ENCODE results near the gene POLR1D. TPM values are rescaled to one million over a fixed set of nuclear protein-coding genes. Genes with fewer than 3 reads are reported as not detected.

POLR1D gene
- total RNA-seq, 1 donor from 2014 or later = 81.1 TPM

DNA sequence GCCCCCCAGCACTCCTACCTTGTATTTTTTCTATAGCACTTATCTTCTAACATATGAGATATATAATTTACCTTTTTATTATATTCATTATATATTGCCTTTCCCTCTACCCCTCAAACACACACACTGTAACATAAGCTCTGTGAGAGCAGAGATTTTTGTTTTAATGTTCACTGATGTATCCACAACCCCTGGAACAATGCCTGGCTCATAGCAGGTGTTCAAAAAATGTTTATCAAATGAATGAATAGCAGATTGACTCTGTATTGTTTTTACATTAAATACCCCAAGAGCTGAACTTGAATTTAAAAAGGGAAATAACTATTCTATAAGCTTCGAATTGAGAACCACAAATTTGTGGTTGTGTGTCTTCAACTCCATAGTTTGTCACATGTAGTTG, 11.0 kb downstream of the POLR1D start:
- DNase-seq = no peak
- intact Hi-C loops (cut with DNase I) = no loop called here
- no peak for ATAC-seq (ENCODE audit: poor library complexity)

DNA sequence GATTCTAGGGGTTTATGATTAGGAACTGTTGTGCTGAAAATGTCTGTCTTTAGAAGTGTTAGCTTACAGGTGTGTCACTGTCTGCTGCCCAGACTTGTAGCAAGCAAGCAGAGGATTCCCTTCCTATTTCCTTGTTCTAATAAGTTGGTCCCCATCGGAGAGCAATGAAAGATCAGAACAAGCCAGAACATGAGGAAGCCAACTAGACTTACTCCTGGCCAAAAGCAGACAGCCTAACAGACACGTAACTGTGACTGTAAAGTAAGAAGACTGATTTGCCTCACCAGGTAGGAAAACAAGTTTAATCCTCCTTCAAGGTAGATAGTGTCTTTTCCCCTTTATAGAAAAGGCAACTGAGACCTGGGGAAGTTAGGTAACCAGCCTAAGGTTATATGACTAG, 12.5 kb downstream of the POLR1D start:
- no peak for DNase-seq
- ATAC-seq (ENCODE audit: poor library complexity) = no peak
- intact Hi-C loops (cut with DNase I) = no loop called here

DNA sequence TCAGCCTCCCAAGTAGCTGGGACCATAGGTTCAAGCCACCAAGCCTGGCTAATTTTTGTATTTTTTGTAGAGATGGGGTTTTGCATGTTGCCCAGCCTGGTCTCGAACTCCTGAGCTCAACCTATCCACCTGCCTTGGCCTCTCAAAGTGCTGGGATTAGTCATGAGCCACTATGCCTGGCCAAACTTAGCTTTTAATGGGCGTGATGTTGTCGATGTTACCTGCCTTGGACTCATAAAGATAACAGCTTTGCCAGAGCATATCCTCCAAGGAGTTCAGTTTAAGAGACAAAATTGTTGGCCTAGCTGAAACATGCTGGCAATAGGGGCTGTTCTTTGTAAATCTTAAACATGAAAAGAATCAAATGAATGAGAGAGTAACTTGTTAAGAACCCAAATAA, 13.1 kb downstream of the POLR1D start:
- intact Hi-C loops (cut with DNase I) = no loop called here
- no peak for DNase-seq
- no peak for ATAC-seq (ENCODE audit: poor library complexity)

DNA sequence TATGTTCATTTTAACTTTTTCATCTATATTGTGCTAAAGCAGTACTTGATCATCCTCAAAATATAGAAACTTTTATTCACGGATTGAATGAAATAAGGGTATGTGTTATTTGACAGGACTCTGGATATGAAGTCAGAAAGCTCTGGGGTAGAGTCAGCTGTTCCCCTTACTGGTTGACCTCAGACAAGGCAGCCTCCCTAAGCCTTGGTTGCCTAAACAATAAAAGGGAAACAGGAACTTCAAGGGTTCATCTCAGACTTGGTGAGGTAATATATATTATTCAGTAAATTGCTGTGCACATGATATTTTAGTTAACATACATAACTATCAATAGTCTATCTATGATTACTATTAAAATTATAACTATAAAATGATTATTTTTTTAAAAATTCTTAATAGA, 13.6 kb downstream of the POLR1D start:
- intact Hi-C loops (cut with DNase I) = no loop called here
- no peak for ATAC-seq (ENCODE audit: poor library complexity)
- no peak for DNase-seq

DNA sequence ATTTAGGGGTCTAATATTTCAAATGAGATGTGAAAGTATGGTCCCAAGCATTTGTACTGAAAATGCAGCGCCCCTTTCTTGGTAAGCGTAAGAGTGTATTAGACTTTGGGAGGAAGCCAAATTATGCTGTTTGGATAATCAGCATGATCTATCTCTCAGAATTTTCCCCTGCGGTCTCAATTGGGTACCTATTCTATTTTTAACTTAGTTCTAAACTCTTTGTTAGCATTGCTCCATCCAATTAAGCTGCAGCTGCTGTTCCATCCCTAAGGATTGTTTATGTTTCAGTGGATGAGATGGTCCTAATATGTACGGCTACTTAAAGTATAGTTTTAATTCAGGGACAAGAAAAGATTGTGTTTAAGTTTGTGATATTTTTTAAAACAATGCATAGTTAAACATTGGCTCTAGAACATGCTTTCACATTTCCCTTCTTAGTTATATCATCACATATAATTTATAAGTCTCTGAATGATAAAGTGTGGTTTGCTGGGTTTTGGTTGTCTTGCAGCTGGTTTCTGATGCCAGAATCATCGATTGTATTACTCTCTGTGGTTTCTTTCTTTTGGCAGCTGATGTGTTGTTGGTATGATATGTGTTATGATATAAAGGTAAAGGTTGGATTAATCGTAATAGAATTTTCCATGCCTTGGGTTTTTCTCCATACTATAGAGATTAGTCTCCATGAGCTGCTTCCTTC, 15.0 kb downstream of the POLR1D start:
- ATAC-seq (ENCODE audit: poor library complexity) (no peak), DNase-seq (no peak)
- intact Hi-C loops (cut with DNase I) = no loop called here

DNA sequence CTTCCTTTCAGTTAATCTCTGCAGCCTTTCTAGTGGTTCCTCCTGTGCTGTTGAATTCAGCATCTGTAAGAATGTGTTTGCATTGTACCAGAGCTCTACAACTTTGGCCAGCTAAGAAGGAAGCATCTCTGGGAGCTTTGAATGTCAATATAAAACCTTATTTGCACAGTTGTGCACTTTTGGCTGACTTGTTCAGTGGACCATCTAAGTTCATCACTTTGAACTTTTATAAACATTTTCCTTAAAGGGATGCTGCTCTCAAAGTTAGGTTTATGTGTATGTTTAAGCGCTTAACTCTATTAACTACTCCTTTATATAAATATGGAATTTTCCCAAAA, 15.6 kb downstream of the POLR1D start:
- no peak for DNase-seq
- intact Hi-C loops (cut with DNase I) = no loop called here
- no peak for ATAC-seq (ENCODE audit: poor library complexity)

DNA sequence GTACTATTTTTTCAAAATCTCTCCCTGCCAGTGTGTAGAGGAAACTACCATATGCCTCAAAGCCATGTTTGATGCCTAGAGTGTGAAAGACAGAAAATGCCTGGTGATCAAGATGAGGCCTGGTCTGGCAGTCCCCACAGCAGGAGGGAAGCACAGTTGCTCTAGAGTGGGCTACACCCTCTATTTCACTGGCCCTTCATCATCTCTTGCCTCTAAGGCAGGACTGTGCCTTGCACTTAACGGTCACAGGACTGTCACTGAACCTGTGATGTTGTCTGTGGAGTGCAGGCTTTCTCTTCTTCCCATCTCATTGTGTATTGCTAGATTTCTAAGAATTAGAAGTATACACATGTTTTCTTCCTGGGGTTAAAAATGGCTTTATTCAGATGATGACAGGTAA, 16.3 kb downstream of the POLR1D start:
- DNase-seq (no peak), ATAC-seq (ENCODE audit: poor library complexity) (no peak)
- intact Hi-C loops (cut with DNase I) = no loop called here

DNA sequence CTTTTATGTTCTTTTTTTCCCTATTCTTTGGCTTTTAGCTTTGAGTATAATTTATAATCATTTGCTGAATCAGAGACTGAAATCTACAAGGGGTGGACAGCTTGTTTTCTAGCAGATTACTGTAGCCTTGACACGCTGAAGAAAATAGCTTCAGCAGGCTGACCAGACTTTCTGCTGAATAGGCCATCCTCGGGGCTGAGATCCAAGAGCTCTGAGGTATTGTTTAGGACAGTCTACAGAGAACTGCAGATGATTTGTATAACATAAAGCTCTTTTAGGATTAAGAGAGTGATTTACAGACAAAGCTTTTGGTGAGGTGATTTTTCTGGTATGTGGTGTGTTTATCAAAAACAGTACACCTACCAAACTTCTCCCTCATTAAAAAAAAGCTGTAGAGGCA, 16.8 kb downstream of the POLR1D start:
- no peak for ATAC-seq (ENCODE audit: poor library complexity)
- intact Hi-C loops (cut with DNase I) = no loop called here
- DNase-seq = no peak

DNA sequence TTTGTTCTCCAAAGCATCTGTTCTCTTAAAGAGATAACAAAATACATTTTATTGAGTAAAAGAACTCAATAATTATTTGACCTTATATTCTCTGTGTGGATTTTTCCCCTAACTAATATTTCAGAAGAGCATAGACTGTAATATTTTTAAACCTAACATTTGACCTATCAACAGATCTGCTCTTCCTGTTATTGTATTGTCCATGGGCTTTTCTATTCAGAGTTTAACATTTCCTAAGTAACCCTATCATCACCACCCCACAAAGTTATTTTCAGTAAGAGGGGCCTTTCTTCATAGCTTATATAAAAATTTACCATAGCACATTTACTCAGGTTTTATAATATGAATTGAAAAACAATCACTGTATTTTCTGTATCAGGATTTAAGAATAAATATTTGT, 17.5 kb downstream of the POLR1D start:
- DNase-seq (no peak), ATAC-seq (ENCODE audit: poor library complexity) (no peak)
- intact Hi-C loops (cut with DNase I) = no loop called here

DNA sequence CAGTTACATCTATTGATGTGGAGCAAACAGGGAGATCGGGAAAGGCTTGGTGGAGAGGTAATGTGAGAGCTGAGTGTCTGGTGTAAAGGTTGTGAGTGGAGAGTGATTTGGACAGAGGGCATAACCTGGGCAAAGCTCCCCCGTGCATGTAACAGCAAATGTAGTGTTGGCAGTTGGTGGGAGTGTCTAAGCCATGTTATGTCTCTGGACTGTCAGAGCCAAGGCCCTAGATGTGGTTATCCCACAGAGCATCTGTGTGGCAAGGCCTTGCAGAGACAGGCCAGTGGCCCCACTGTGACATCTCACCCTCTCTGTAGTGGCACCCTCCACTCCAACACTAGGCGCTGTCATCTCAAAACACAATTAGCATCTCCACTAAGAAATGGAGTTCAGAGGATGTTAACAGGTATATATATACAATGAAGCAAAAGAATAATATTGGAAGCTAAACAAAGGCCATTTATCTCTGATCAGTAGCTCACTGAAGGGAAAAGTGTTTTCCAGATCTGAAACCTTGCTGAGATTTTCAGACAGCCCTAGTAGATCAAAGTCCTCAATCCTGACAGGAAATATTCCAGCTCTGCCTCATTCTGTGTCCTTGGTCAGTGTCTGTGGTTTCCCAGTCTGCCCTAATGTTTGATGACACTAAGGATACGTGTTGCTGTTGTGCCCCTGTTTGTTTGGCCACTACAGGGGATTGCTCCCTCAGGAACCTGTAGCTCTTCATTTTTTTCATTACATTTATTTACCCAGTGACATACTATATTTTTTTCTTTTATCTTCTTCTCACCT, 20.2 kb downstream of the POLR1D start:
- intact Hi-C loops (cut with DNase I) = no loop called here
- ATAC-seq (ENCODE audit: poor library complexity) (no peak), DNase-seq (no peak)

DNA sequence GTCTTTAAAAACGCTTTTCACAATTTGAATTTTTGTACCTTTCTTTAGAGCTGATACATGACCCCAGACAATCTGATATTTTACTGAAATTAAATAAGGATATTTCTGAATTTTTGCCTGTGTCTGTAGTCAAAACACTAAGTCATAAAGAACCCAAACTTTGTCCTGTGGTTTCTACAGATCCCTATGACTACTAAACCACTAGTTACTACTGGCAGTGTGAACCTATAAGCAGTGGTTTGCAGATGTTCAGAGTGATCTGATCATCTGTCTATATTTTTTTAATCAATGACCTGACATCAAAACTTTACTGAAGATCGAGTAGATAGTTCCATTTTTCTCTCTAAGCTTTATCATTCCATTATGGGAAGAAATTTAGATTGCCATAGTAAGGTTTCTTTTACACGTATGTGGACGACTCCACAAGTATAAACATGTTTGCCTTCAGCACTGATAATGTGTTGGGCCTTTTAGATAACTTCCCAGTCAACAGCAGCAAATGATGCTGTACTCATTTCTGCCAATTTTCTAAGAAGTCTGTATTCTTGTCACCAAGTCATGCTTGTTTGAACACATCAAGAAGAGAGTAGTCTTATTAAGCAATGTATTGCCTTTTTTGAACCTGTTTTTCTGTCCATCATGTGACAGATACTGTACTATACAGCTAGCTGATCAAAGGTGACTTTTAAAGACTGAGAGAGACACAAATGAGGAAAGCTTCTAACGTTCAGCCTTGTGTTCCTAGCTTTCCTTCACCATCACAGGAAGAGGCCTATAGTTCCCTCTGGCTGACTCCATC, 21.8 kb downstream of the POLR1D start:
- DNase-seq (no peak), ATAC-seq (ENCODE audit: poor library complexity) (no peak)
- intact Hi-C loops (cut with DNase I) = no loop called here

DNA sequence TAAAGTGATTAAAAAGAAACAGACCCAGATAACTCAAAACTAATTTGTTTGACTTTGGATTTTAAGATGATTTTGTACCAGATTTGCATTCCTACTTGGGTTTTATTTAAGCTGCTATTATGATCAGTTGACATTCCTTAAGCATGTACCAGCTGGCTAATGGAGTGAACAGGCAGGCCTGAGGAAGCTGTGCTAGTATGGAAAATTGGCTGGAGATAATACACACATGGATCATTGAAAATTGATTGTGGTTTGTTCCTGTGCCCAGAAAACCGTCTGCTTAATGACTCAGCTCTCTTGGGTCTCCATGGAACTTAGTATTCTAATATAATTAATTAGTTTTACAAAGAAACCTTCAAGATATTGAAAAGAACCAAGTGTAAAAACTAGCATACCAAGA, 22.6 kb downstream of the POLR1D start:
- intact Hi-C loops (cut with DNase I) = no loop called here
- DNase-seq (no peak), ATAC-seq (ENCODE audit: poor library complexity) (no peak)

DNA sequence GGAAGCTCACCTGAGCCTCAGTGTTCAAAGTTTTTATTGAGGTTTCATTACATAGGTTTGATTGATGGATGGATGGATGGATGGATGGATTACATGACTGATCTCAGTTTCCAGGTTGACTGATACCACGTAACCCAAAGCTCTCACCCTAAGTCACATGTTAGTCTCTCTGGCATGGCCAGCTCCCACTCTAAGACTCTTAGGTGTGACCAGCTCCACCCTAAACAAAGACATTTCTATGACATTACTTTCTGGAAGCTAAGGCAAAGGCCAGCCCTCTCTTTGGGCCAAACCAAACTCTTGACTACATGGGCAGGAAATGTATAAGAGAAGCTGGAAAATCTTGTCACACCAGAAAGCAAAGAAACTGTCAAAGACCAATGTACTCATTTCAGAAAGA, 28.6 kb downstream of the POLR1D start:
- intact Hi-C loops (cut with DNase I) = no loop called here
- ATAC-seq (ENCODE audit: poor library complexity) = no peak
- DNase-seq = no peak

DNA sequence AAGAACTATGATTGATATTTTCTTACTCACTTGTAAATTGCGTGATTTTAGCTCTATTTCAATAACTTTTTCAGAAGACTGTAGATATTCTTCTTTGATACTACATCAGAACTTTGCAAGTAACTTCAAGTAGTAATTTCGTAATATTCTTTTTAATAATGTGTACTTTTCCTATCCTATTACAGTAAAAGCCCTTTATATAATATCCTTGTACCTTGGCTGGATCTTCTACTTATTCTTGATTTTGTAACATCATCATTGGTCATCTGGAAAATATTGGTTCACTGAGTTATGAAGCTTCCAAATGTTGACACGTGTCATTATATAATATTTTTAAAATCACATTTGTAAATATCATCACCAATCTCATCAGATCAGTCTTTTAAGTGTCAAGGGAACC, 32.4 kb downstream of the POLR1D start:
- intact Hi-C loops (cut with DNase I) = no loop called here
- DNase-seq (no peak), ATAC-seq (ENCODE audit: poor library complexity) (no peak)

DNA sequence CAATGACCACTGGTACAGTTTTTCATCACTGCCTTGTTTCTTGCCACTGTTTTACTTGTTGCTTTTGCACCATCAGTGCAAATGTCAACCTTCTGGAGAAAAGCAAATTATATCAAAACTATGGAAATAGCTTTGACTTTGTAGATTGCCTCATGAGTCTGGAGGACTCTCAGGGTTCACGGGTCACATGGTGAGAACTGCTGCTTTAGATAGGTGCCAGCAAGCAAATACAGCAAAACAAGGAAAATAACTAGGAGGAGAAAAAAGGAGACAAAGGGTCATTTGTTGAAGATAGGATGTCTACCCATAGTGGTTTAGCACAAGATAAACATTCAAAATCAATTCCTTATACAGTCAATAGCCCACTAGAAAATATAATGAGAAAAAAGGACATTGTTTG, 33.1 kb downstream of the POLR1D start:
- DNase-seq (no peak), ATAC-seq (ENCODE audit: poor library complexity) (no peak)
- intact Hi-C loops (cut with DNase I) = no loop called here

DNA sequence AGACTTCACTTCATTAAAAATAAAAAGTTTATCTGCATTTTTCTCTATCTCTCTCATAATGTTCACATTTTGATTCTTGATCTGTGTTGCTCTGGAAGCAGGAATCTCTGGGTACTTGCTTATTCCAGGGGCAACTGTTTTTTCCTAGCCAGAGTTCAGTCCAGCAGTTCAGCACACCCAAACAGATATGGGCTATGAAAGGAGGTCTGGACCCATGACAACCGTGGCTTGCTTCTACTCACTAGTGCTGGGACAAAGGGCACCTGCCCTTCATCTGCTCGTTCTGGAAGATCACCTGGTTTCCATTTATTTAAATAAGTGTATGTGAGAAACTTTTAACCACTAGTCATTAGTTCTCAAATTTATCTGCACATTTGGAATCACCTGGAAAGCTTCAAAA, 36.0 kb downstream of the POLR1D start:
- DNase-seq (no peak), ATAC-seq (ENCODE audit: poor library complexity) (peak; percentile 45)
- intact Hi-C loops (cut with DNase I) = no loop called here

DNA sequence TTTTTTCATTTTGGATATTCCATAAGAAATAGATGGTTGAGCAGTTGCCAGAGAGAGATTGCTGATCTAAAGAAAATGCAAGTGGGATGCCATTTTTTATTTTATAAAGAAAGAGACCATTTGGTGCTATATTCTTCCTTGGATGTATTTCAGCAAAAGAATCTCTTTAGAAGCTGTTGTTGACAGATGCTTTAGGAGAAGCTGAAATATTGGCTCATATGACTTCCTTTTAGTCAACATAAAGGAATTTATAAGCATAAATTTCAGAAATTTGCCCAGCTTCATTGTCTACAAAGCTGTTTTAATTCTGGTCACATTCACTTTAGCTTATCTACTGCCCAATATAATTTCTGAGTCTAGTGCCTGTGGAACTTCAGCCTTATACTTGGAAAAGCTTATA, 36.9 kb downstream of the POLR1D start:
- no peak for ATAC-seq (ENCODE audit: poor library complexity)
- intact Hi-C loops (cut with DNase I) = no loop called here
- no peak for DNase-seq

DNA sequence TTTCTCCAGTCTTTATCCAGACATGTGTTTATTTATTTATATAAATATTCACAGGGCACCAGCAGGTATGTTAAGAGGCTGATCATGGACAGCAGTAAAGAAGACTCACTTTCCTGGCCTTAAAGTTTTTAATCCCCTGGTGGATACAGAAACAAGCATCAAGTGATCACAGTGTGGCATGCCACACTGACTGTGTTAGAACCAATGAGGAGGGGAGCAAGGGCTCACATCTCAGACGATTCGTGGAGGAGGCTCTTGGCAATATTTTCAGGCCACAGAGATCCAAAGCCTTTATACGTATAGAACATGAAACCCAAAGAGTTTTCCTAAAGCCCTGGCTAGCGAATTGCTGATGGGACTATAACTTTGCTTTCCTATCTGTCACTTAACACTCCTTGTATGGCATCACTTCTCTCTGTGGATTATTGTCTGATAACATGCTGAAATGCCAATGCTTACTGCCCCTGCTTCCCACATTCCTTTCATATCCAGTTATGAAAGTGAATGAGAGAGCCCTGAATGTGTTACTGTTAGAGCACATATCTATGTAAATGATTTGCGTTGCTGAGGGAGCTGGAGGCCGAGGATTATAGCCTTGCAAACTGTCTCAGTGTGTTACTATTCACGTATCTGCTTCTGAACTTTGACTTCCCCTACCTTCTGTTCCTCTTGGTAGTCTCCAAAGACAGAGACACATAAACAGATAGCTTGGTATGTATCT, 37.6 kb downstream of the POLR1D start:
- ATAC-seq (ENCODE audit: poor library complexity) (no peak), DNase-seq (no peak)
- intact Hi-C loops (cut with DNase I) = no loop called here

DNA sequence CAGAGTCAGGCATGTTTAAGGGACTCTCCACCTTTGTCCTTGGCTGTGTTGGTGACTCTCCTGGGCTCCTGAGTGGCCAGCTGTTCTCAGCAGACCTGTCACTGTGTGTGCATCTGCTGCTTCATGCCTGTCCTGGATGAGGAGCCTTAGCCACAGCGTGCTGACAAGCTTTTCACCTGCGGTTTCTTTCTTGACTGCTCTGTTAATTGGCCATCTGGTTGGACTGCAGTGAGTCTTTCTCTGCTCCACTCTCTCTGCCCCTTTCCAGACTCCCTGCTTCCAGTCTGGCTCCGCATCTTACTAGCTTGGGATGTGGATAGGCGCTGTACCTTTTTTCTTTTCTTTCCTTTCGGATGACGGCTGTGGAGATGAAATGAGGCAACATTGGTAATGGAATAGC, 38.8 kb downstream of the POLR1D start:
- intact Hi-C loops (cut with DNase I) = no loop called here
- ATAC-seq (ENCODE audit: poor library complexity) (no peak), DNase-seq (no peak)
